CD4-positive, alpha-beta T cell treated with Interleukin-17A for 1 hour (primary cell): ENCODE data around the gene ULK3.
A peak's percentile ranks its signal among the peaks of the same experiment; 100 is the strongest.

Experiments used
- DNase-seq: peaks from one replicate; pipeline ENCODE4 v3.0.0-alpha.2; 2020

The ULK3 gene

GRCh38 chr15:74798388-74799254, 44.3 kb downstream of the ULK3 start:
- no peak for DNase-seq

GRCh38 chr15:74795966-74796625, 46.9 kb downstream of the ULK3 start:
- peak; percentile 55 for DNase-seq

GRCh38 chr15:74794970-74795349, 48.0 kb downstream of the ULK3 start:
- no peak for DNase-seq

- no peak for DNase-seq
Measured at GRCh38 chr15:74794248-74794969, 48.5 kb downstream of the ULK3 start.

GRCh38 chr15:74793135-74794028, 49.6 kb downstream of the ULK3 start:
- DNase-seq, result peak; percentile 83

- DNase-seq, result no peak
Measured at GRCh38 chr15:74792227-74793016, 50.5 kb downstream of the ULK3 start.

GRCh38 chr15:74791667-74792066, 51.3 kb downstream of the ULK3 start:
- no peak for DNase-seq

GRCh38 chr15:74791007-74791406, 51.9 kb downstream of the ULK3 start:
- no peak for DNase-seq

GRCh38 chr15:74790080-74790916, 52.7 kb downstream of the ULK3 start:
- DNase-seq, result no peak

- DNase-seq, result no peak
Measured at GRCh38 chr15:74789741-74790079, 53.2 kb downstream of the ULK3 start.

- peak; percentile 52 for DNase-seq
Measured at GRCh38 chr15:74789171-74789631, 53.8 kb downstream of the ULK3 start.

- DNase-seq, result peak; percentile 72
Measured at GRCh38 chr15:74788683-74789151, 54.2 kb downstream of the ULK3 start.

GRCh38 chr15:74788042-74788682, 54.8 kb downstream of the ULK3 start:
- DNase-seq, result no peak

- peak; percentile 92 for DNase-seq
Measured at GRCh38 chr15:74787251-74788041, 55.5 kb downstream of the ULK3 start.

GRCh38 chr15:74786551-74787165, 56.3 kb downstream of the ULK3 start:
- DNase-seq, result peak; percentile 40
